Measurements from ENCODE around the gene TCF4. TPM values are rescaled to one million over a fixed set of nuclear protein-coding genes. Genes with fewer than 3 reads are reported as not detected.

TCF4 gene
- total RNA-seq, 1 donor = 84.6 TPM

- H3K4me3 ChIP-seq (ENCODE audit: low read depth, low read length) = no peak overlapping the region
- TF ChIP-seq CTCF (IDR thresholded peaks at IDR 0.05; ENCODE audit: insufficient read depth, low read depth, low read length) = no peak
- no peak for DNase-seq (ENCODE audit: low read depth)
Observed at GRCh38 chr18:55286257-55286825, 301.7 kb downstream of the TCF4 start.

- no peak for TF ChIP-seq CTCF (IDR thresholded peaks at IDR 0.05; ENCODE audit: insufficient read depth, low read depth, low read length)
- no peak for DNase-seq (ENCODE audit: low read depth)
Observed at GRCh38 chr18:55284614-55285013, 303.4 kb downstream of the TCF4 start.

GRCh38 chr18:55283309-55283708 is 304.7 kb downstream of the TCF4 start:
- no peak for TF ChIP-seq CTCF (IDR thresholded peaks at IDR 0.05; ENCODE audit: insufficient read depth, low read depth, low read length)
- no peak for DNase-seq (ENCODE audit: low read depth)
- H3K4me3 ChIP-seq (ENCODE audit: low read depth, low read length) = no peak overlapping the region

More at GRCh38 chr18:55284614-55285013, 303.4 kb downstream of the TCF4 start:
- no peak overlapping the region for H3K4me3 ChIP-seq (ENCODE audit: low read depth, low read length)

GRCh38 chr18:55280503-55280902 is 307.5 kb downstream of the TCF4 start:
- H3K4me3 ChIP-seq (ENCODE audit: low read depth, low read length) = no peak overlapping the region
- DNase-seq (ENCODE audit: low read depth) = no peak
- no peak for TF ChIP-seq CTCF (IDR thresholded peaks at IDR 0.05; ENCODE audit: insufficient read depth, low read depth, low read length)

GRCh38 chr18:55275039-55275901 is 312.7 kb downstream of the TCF4 start:
- no peak overlapping the region for H3K4me3 ChIP-seq (ENCODE audit: low read depth, low read length)
- DNase-seq (ENCODE audit: low read depth) = peak; percentile 78
- peak; percentile 21 for TF ChIP-seq CTCF (IDR thresholded peaks at IDR 0.05; ENCODE audit: insufficient read depth, low read depth, low read length)

- peak; percentile 41 for DNase-seq (ENCODE audit: low read depth)
- H3K4me3 ChIP-seq (ENCODE audit: low read depth, low read length) = no peak overlapping the region
- TF ChIP-seq CTCF (IDR thresholded peaks at IDR 0.05; ENCODE audit: insufficient read depth, low read depth, low read length) = no peak
Observed at GRCh38 chr18:55272510-55273243, 315.3 kb downstream of the TCF4 start.
